Kidney tubule cell (primary cell): ENCODE measurements around the gene KCNB1.
"Not testable (repeated sequence)": the region's sequence is repeated elsewhere in the genome, so short reads cannot be mapped to it uniquely, and the experiment has no call there.

Source experiments
- DNase-seq: peaks from one replicate; pipeline ENCODE4 v3.0.0-alpha.2; 2018; ENCODE audit warnings: low spot score

KCNB1 gene

GRCh38 chr20:49319208-49319809, 163.2 kb downstream of the KCNB1 start:
- no peak for DNase-seq

- DNase-seq, result no peak
Measured at GRCh38 chr20:49318430-49319207, 163.8 kb downstream of the KCNB1 start.

- DNase-seq, result no peak
Measured at GRCh38 chr20:49318091-49318429, 164.4 kb downstream of the KCNB1 start.

GRCh38 chr20:49316704-49317103, 165.8 kb downstream of the KCNB1 start:
- no peak for DNase-seq

GRCh38 chr20:49315580-49315979, 166.9 kb downstream of the KCNB1 start:
- DNase-seq, result no peak

- not testable (repeated sequence) for DNase-seq
Measured at GRCh38 chr20:49314052-49314451, 168.4 kb downstream of the KCNB1 start.
